ENCODE measurements around the gene CDON.

DNA sequence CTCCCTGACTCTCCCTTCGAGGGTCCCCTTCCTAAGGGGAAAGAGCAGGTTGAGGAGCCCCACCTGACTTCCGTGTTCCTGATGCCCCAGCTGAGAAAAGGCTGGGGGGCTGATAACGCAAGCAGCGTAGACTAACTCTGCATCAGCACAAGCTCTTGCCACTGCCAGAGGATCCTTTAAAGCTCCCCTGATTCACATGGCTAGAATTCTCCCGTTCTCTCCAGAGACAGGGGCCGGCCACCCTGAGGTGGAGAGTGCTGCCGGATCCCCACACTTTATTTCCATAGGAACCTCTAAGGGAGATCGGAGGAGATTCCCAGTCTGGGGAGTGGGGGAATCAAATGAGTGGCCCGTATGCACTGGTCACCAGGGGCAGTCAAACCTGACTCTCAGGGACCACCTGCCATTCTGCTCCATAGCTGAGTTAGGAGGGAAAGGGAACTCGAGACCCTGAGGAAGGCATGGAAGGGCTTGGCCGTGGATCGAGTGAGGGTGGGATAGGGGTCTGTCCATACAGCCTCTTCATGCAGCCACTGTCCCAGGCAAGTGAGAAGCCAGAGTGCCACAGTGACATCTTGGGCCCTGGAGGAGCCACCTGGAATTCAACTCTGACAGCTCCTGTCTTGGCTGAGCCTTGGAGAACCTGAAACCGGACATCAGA is 118.2 kb downstream of the CDON start:
- TF ChIP-seq CTCF (IDR thresholded peaks at IDR 0.05; ENCODE audit: borderline replicate concordance, extremely low read depth, low read length, poor library complexity, severe bottlenecking) (no peak), EZH2 (IDR thresholded peaks at IDR 0.05; ENCODE audit: borderline replicate concordance, low read depth, low read length, severe bottlenecking) (no peak)

Data from DND-41 (cell line).